ENCODE measurements around the gene NCOR1.
"Not testable (repeated sequence)": the region's sequence is repeated elsewhere in the genome, so short reads cannot be mapped to it uniquely, and the experiment has no call there.

NCOR1 gene

GRCh38 chr17:16215965-16216316 lies 607 bp upstream of the NCOR1 start:
- no peak for DNase-seq

DNA sequence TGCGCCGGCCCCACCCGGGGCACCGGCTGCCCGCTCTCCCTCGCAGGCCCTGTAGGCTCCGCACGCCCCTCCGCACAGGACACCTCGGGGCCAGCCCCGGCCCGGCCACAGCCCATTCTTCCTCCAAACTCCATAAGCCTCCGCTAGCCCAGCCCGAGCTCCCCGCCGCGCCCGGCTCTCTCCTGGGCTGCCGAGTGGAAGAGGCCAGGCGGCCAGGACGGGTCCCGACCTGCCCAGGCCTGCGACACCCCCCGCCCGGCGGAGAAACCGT lies 397 bp downstream of the NCOR1 start:
- DNase-seq: no peak

GRCh38 chr17:16214190-16215001 lies 938 bp downstream of the NCOR1 start:
- no peak for DNase-seq

DNA sequence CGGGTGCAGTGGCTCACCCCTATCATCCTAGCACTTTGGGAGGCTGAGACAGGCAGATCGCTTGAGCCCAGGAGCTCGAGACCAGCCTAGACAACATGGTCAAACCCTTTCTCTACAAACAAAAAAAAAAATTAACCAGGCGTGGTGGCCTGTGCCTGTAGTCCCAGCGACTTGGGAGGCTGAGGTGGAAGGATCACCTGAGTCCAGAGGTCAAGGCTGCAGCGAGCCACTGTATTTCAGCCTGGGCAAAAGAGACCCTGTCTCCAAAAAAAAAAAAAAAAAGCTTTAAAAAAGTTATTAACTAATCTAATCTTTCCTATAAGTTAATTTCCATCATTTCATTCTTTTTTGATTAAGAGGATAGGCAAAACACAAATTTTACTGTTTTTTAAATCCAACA lies 2.5 kb downstream of the NCOR1 start:
- no peak for DNase-seq

DNA sequence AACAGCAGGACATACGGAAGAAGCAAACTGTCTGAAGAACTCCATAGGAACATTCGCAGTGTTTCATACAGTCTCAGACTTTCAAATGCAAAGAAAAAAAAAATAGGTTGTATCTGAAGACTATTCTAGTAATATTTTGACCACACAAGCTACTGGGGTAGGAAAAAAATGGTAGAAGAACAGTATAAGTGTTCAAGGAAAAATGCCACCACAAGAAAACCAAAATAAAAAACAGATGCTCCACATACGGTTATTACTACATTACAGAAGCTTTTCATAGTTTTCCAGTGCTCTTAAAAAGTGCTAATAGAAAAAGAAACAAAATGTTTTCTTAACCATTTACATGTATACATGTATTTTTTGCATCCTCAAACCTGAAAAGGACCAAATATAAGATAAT lies 3.7 kb downstream of the NCOR1 start:
- no peak for DNase-seq

DNA sequence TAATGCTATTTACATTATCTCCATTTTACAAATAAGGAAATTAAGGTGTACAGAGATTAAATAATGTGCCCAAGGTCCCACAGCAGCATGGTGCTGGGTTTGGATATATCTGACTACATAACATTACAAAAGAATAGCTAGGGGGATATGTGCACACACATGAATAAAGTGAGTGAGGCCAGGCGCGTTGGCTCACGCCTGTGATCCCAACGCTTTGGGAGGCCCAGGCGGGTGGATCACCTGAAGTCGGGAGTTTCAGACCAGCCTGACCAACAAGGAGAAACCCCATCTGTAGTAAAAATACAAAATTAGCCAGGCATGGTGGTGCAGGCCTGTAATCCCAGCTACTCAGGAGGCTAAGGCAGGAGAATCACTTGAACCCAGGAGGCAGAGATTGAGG lies 10.6 kb downstream of the NCOR1 start:
- not testable (repeated sequence) for DNase-seq

GRCh38 chr17:16202554-16203500 lies 12.5 kb downstream of the NCOR1 start:
- not testable (repeated sequence) for DNase-seq

DNA sequence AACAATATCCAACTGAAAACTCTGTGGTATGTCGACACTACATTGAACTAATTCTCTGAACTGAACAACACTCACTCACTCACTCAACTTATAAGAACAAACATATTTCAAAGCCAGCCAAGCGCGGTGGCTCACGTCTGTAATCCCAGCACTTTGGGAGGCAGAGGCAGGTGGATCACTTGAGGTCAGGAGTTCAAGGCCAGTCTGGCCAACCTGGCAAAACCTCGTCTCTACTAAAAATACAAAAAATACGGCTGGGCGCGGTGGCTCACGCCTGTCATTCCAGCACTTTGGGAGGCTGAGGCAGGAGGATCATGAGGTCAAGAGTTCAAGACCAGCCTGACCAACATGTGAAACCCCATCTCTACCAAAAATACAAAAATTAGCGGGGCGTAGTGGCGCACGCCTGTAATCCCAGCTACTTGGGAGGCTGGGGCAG lies 13.6 kb downstream of the NCOR1 start:
- not testable (repeated sequence) for DNase-seq

DNA sequence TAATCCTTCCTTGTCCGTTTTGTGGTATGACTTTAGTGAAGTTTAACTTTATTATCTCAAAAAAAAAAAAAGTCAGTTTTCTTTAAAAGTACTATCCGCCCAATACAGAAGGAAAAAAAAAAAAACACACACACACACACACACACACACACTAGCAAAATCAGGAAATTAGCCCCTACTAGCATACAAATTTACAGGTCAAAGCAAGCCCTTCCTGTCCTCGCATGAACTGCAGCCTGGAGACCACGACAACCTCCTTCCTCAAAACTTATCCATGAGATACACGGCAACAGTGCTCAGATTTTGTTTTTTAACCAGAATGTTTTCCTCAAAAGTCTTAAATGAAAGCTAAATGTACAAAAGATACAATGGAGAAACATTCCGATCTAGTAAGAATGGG lies 16.2 kb downstream of the NCOR1 start:
- no peak for DNase-seq

GRCh38 chr17:16197276-16197675 lies 18.1 kb downstream of the NCOR1 start:
- no peak for DNase-seq

GRCh38 chr17:16194307-16194835 lies 21.0 kb downstream of the NCOR1 start:
- not testable (repeated sequence) for DNase-seq

GRCh38 chr17:16191604-16192003 lies 23.7 kb downstream of the NCOR1 start:
- no peak for DNase-seq

DNA sequence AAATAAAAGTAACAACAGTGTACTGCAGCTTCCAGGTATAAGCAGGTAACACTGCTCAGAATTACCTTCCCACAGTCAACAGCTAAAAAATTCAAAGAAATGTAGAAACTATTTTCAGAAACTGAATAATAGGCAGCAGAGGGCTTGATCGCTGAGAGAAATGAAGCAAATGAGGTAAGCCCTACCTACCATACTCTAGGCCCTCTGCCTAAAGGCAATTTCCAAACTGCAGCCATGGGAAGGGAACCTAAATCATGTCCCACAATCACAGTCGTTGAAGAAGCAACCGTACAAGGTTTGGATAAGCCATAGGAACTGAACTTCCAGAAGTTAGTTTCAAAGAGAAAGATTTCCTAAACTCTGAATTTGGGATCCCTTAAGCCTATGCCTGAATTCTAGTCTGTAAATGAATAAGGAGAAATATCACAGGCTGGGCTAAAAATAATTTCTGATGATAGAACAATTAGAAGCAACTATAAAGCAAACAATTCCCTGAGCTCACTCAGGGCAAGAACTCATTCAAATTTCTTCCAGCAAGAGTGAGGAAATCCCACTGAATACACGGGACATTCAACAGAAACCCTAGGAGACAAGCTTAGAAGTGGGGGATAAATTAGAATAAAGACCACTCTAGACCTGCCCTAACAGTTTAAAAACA lies 24.5 kb downstream of the NCOR1 start:
- DNase-seq: no peak

DNA sequence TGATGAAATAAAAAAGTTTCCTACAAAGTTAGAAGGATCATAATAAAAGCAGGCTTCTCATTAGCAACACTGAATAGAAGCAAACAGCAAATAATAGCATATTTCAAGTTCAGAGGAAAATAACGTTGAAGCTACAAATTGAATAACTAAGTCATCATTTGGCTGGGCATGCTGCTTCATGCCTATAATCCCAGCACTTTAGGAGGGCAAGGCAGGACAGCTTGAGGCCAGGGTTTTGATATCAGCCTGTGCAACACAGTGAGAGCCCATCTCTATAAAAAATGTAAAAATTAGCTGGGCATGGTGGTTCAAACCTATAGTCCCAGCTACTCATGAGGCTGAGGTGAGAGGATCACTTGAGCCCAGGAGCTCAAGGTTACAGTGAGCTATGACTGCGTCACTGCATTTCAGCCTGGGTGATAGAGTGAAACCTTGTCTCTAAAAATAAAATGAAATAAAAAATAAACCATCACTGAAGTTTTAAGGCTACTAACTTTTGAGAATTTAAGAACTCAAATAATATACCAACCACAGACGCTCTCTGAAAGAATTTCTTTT lies 25.5 kb downstream of the NCOR1 start:
- DNase-seq: no peak

- DNase-seq: no peak
Measured at GRCh38 chr17:16187642-16188041, 27.7 kb downstream of the NCOR1 start.

DNA sequence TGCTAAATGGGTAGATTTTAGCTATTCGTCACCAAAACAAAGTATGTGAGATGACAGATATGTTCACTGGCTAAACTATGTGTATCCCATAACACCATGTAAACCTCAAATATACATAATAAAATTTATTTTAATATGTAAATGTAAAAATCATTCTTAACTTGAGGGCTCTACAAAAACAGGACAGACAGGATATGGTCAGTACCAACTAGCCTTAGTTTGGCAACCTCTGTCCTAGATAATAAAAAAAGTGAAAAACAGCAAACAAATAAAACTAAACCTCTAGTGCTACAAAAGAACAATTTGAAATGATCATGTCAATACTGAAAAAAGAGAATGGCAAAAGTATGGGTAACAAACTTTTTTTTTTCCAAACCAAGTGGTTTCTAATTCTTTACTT lies 33.8 kb downstream of the NCOR1 start:
- DNase-seq: no peak

GRCh38 chr17:16178836-16179235 lies 36.5 kb downstream of the NCOR1 start:
- no peak for DNase-seq

GRCh38 chr17:16171613-16172012 lies 43.7 kb downstream of the NCOR1 start:
- DNase-seq: no peak

DNA sequence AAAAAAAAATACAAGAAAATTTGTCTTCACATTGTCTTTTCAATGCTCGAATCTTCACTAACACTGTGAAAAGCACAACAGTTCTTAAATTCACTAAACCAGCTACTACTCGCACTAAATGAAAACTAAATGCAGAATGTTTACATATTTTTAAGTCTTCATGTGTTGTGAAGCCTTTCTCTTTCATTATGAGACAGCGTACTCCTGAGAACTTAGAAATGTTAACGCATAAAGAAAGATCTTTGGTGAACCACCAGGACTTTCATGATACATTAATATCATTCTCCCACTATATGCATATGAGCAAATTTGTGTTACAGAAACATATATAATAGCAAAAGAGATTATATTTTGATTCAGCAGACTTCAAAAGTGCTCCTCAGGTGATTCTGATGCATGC lies 48.6 kb downstream of the NCOR1 start:
- DNase-seq: not testable (repeated sequence)

GRCh38 chr17:16158714-16159113 lies 56.6 kb downstream of the NCOR1 start:
- no peak for DNase-seq

GRCh38 chr17:16155536-16155935 lies 59.8 kb downstream of the NCOR1 start:
- DNase-seq: no peak

DNA sequence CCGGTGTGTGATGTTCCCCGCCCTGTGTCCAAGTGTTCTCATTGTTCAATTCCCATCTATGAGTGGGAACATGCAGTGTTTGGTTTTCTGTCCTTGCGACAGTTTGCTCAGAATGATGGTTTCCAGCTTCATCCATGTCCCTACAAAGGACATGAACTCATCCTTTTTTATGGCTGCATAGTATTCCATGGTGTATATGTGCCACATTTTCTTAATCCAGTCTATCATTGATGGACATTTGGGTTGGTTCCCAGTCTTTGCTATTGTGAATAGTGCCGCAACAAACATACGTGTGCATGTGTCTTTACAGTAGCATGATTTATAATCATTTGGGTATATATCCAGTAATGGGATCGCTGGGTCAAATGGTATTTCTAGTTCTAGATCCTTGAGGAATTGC lies 63.0 kb downstream of the NCOR1 start:
- not testable (repeated sequence) for DNase-seq

Measured in right kidney (tissue), 1 donor.